NCI-H1694 treated with DMSO at 0.1 percent for 48 hours (cell line): ENCODE measurements around the gene TEX12.
"Not testable (repeated sequence)": the region's sequence is repeated elsewhere in the genome, so short reads cannot be mapped to it uniquely, and the experiment has no call there.

Experiments used
- DNase-seq: peaks from one replicate; lab custom pipeline; 2025; lab: John Stamatoyannopoulos, UW

TEX12 gene

DNA sequence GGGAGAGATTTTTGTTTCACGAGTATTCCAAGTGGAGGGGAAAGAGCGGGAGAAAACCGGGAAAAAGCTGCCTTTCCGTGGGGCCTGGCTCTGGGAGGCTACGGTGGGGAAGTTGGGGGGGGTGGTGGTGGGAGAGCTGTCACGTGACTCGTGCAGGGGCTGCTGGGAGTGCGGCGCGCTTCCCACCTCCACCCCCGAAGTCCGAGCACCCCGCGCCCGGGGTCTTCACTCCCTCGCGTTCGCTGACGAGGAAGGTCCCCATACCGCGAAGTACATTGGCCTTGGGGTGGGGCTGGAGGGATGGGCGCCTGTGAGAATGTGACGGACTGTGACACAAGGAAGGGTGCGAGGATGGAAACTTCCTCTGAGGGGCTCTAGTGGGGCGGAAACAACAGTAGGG, at the start of gene TEX12:
TEX12 (plus strand) TSS at position 228 of the 400 bp plus-strand sequence. CDS start 1,897 bp downstream, outside the sequence.
- no peak for DNase-seq

DNA sequence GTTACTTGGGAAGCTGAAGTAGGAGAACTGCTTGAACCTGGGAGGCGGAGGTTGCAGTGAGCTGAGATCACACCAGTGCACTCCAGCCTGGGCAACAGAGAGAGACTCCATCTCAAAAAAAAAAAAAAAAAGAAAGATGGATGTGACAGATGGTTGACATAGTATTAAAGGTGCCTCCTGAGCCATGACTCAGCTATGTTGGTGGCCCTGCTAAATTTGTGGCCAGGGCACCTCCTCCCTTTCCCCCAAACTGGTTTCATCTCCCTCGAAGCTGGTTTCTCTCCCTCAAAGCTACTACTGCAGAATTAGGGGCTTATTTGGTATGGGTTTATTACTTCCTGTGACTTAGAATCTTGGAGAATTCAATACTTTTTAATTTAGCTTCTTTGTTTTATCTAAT, 49.0 kb upstream of the TEX12 start:
- no peak for DNase-seq

DNA sequence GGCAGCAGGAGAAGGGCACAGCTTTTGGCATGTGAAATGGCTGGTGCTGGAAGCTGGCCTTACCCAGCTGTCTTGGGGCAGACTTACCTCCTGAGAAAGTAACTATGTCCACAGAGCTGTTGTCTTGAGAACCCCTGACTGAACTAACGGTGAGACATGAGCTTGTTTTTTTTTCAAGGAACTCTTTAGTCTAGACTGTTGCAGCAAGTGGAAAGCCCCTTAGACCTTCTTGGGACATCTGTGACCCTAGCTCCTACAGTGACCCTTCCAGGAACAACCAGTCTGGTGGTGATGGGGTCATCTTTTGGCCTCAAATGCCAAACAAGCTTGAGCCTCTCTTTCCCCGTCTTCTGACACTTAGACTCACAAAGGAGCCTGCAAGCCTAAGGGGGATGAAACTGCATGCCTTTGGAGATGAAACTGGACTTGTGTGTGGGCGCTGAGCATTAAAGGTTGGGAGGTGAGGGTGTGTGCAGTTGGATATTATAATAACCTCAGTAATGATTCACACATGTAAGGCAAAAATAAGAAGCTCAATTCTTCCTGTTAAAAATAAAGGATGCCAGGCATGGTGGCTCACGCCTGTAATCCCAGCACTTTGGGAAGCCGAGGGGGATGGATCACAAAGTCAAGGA, 45.1 kb upstream of the TEX12 start:
- no peak for DNase-seq

GRCh38 chr11:112123129-112123528, 44.0 kb upstream of the TEX12 start:
- no peak for DNase-seq

DNA sequence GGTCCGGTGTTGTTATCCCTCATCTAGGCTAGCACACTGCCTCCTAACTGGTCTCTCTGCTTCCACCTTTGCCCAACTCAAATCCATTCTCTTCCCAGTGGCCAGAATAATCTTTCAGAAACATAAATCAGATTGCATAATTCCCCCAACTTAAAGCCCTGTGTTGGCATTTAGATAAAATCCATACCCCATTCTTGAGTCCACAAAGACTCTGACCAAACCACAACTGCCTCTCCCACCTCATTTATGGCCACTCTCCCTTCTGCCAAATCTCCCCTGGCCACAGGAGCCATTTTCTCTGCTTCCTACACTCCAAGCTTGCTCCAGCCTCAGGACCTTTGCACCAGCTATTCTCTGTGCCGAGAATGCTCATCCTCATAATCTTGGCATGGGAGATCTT, 40.1 kb upstream of the TEX12 start:
- no peak for DNase-seq

GRCh38 chr11:112128483-112129121, 38.6 kb upstream of the TEX12 start:
- DNase-seq: no peak

GRCh38 chr11:112129656-112130055, 37.5 kb upstream of the TEX12 start:
- DNase-seq: no peak

GRCh38 chr11:112132737-112133136, 34.4 kb upstream of the TEX12 start:
- DNase-seq: no peak

GRCh38 chr11:112134473-112134872, 32.7 kb upstream of the TEX12 start:
- no peak for DNase-seq

GRCh38 chr11:112143597-112143996, 23.6 kb upstream of the TEX12 start:
- DNase-seq: no peak

DNA sequence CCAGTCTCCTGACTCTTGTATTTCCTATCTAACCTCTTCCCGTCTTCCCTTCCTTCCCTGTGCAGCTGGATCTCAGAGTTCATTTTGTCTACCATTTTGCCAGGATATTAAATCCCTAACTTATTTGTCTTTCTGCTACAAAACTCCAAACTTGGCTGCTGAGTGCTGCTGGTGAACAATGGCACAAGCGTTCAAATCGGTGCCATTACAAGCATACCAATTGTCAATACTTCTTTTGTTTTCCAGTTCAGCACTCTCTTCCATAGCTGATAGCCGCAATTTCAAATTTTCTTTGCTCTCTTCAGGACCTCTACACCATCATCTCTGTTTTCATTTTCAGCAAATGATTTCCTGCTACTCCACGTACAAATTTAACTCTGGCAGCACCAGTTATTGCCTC, 16.7 kb upstream of the TEX12 start:
- no peak for DNase-seq

DNA sequence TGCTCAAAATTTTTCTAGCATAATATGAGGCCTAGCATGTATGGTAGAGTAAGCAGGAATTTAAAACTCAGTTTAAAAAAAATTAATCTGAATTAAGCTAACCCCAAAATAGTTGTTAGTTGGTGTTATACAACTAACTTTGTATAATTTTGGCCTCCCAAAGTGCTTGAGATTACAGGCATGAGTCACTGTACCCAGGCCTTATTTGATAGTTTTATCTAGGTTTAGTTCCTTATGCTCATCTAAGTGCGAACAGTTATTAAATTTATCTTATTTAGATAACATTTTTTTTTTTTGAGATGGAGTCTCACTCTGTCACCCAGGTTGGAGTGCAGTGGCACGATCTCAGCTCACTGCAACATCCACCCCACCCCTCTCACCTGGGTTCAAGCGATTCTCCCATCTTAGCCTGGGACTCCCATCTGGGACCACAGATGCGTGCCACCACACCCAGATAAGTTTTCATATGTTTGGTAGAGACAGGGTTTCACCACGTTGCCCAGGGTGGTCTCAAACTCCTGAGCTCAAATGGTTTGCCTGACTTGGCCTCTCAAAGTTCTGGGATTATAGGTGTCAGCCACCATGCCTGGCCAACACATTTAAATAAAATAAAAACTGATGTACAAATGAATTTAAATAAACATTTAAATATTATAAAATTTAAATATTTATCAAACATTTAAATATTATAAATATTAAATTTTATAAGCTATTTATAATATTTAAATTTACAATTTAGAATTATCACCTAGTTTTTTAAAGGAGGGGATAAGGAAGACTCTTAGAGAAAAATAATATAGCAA, 10.8 kb upstream of the TEX12 start:
- no peak for DNase-seq

DNA sequence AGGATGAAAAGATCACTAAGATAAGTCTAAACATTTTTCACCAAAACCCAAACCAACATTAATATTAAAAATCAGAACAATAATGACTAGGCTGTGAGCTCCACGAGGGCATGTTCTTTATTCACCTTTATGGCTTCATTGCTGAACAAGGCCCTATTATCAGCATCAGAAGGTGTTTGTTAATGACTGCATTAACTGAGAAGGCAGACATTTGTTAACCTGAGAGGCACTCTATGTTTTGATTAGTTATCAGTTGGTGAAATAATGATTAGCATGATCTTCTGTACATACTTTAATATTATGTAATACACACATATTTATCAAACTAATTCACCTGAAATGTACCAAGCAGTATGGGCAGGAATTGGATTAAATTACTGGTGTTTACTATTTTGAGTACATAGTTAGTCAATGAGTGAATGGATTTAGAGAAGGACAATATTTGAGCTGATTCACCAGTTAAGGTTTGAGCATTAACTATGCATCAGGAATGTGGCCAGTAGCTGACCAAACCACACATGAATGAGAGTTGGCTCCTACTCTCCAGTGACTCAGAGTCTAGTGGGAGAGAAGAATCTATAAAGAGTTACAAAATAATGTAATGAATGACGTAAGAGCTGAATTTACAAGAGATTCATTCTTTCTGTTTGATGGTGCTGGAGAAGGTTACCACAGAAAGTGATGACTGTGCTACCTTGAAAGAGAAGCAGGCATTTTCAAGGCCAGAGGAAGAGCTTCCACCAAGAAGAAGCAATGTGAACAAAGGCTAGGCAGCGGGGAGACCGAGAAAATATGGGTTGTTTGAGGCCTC, 10.0 kb upstream of the TEX12 start:
- DNase-seq: no peak

- no peak for DNase-seq
Observed at GRCh38 chr11:112159098-112160065, 7.8 kb upstream of the TEX12 start.

DNA sequence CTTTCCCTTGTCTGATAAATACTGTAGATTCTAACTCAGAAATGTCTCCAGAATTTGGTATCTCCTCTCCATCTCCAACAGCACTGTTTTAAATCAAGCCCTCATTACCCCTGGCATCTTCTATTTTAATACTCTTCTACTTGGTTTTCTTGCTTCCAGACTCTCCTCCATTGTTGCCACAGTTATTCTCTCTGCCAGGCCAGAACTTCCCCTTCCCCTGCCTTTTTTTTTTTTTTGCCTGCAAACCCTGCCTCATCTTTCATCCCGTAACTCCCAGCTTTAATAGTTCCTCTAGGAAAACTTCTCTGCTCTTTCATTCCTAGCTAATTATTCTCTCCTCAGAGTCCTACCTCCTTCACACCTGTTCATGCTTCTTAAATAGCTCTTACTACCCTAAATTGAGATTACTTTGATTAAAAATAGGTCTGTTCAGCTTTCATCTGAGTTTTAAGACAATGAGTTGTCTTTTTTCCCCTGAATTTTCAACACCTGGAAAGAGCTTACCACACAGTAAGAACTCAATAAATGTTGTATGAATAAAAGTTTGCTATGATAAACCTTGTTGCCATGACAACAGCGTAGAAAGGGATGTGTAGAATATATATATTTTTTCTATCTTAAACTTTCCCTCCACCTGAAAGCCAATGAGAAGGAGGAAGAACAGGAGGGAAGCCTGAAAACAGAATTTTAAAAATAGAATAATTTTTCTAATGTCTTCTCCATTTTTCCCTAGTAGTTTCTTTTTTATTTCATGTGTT, 6.9 kb upstream of the TEX12 start:
- no peak for DNase-seq

- no peak for DNase-seq
Observed at GRCh38 chr11:112161012-112161411, 6.2 kb upstream of the TEX12 start.

- DNase-seq: not testable (repeated sequence)
Observed at GRCh38 chr11:112162200-112162599, 5.0 kb upstream of the TEX12 start.

- no peak for DNase-seq
Observed at GRCh38 chr11:112162761-112163546, 4.2 kb upstream of the TEX12 start.

GRCh38 chr11:112163875-112164685, 3.1 kb upstream of the TEX12 start, which contains the start of gene IL18:
Gene IL18, minus strand, starts transcription at chr11:112164094. Its CDS starts 9,041 bp downstream, at chr11:112155053.
- DNase-seq: no peak
